Measurements from ENCODE around the gene DNAJC17. TPM values are rescaled to one million over a fixed set of nuclear protein-coding genes. Genes with fewer than 3 reads are reported as not detected.

The DNAJC17 gene
- total RNA-seq, 1 donor from 2014 or later, result 43.2 TPM

- no peak for TF ChIP-seq CTCF (conservative IDR thresholded peaks at IDR 0.05; ENCODE audit: low read depth, low read length)
- no peak for DNase-seq (ENCODE audit: low read depth)
These were observed 76.2 kb downstream of the DNAJC17 start for GRCh38 chr15:40731034-40731433.

DNA sequence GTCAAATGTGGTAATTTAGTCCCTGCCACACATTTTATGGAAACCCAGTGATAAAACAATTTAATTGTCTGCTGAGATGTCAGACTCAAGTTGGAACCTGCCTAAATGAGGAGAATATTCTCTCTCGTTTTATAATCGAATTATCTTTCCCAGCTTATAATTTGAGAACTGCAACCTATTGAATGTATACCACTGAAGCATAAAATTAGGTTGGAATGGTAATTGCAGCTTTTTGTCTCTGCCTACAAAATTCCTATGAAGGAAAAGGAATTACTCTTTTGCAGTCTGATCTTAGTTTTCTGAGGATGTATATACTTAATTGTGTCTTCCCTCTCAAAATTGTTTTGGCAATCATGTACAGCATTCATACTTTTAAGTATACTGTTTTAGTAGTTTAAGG lies 83.4 kb downstream of the DNAJC17 start:
- DNase-seq (ENCODE audit: low read depth), result no peak
- TF ChIP-seq CTCF (conservative IDR thresholded peaks at IDR 0.05; ENCODE audit: low read depth, low read length), result no peak
- H3K4me3 ChIP-seq (ENCODE audit: low read depth, low read length), result no peak overlapping the region

More at GRCh38 chr15:40731034-40731433, 76.2 kb downstream of the DNAJC17 start:
- H3K4me3 ChIP-seq (ENCODE audit: low read depth, low read length), result no peak overlapping the region

DNA sequence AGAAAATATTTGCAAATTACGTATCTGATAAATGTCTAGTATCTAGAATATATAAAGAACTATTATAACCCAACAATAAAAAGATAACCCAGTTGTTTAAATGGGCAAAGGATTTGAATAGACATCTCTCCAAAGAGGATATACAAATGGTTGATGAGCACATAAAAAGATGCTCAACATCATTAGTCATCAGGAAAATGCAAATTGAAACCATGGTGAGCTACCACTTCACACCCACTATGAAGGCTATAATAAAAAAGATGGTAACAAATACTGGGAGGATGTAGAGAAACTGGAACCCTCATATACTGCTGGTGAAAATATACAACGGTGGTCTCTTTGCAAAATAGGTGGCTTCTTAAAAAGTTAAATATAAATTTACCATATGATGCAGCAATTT lies 84.3 kb downstream of the DNAJC17 start:
- DNase-seq (ENCODE audit: low read depth), result no peak
- TF ChIP-seq CTCF (conservative IDR thresholded peaks at IDR 0.05; ENCODE audit: low read depth, low read length), result no peak
- H3K4me3 ChIP-seq (ENCODE audit: low read depth, low read length), result no peak overlapping the region

DNA sequence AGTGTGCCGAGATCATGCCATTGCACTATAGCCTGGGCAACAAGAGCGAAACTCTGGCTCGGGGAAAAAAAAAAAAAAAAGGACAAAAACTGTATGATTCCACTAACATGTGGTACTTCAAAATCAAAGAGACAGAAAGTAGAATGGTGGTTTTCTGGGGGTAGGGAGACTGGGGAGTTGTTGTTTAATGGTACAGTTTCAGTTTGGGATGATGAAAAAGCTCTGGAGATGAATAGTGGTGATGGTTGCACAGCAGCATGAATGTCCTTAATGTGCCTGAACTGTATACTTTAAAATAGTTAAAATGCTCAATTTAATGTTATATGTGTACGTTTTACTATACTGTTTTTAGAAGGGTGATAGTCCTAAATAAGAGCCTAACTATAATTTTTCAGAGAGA lies 84.9 kb downstream of the DNAJC17 start:
- TF ChIP-seq CTCF (conservative IDR thresholded peaks at IDR 0.05; ENCODE audit: low read depth, low read length), result no peak
- no peak for DNase-seq (ENCODE audit: low read depth)
- no peak overlapping the region for H3K4me3 ChIP-seq (ENCODE audit: low read depth, low read length)

DNA sequence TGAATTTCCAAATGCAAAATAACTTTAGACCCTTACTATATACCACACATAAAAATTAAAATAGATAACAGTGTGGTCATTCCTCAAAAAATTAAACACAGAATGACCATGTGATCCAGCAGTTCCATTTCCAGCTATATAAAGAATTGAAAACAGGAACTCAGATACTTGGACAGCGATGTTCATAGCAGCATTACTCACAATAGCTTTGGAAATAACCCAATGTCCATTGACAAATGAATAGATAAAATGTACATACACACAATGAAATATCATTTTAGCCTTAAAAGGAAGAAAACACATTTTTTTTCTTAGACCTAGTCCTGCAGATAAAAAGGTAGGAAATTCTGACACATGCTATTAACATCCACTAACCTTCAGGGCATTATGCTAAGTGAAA lies 85.6 kb downstream of the DNAJC17 start:
- H3K4me3 ChIP-seq (ENCODE audit: low read depth, low read length), result no peak overlapping the region
- DNase-seq (ENCODE audit: low read depth), result no peak
- TF ChIP-seq CTCF (conservative IDR thresholded peaks at IDR 0.05; ENCODE audit: low read depth, low read length), result no peak

- no peak for TF ChIP-seq CTCF (conservative IDR thresholded peaks at IDR 0.05; ENCODE audit: low read depth, low read length)
- DNase-seq (ENCODE audit: low read depth), result no peak
- H3K4me3 ChIP-seq (ENCODE audit: low read depth, low read length), result no peak overlapping the region
These were observed 91.1 kb downstream of the DNAJC17 start for GRCh38 chr15:40716165-40716564.

Other genes starting within 250 kb of the DNAJC17 start
- 19.7 and 32.8 TPM in 2 replicates for gene CCDC32, start 242.4 kb downstream of the DNAJC17 start, total RNA-seq
- gene RPUSD2, start 238.2 kb downstream of the DNAJC17 start, total RNA-seq, result 10.1 and 17.9 TPM in 2 replicates
- gene KNL1, start 213.2 kb downstream of the DNAJC17 start, total RNA-seq, result 23.9 and 31.3 TPM in 2 replicates
- gene RAD51, start 112.3 kb downstream of the DNAJC17 start, total RNA-seq, result 19.5 and 20.8 TPM in 2 replicates
- 20.6 and 25.4 TPM in 2 replicates for gene RMDN3, start 52.2 kb downstream of the DNAJC17 start, total RNA-seq
- 87.2 and 113 TPM in 2 replicates for gene GCHFR, start 43.4 kb downstream of the DNAJC17 start, total RNA-seq
- 0.63 and 2.7 TPM in 2 replicates for gene C15orf62, start 37.5 kb downstream of the DNAJC17 start, total RNA-seq
- 30.0 and 34.8 TPM in 2 replicates for gene ZFYVE19, start 384 bp downstream of the DNAJC17 start, total RNA-seq
- gene PPP1R14D, start 21.2 kb upstream of the DNAJC17 start, total RNA-seq, result not detected in 2 replicates
- 159 and 319 TPM in 2 replicates for gene SPINT1, start 36.6 kb upstream of the DNAJC17 start, total RNA-seq
- gene RHOV, start 66.8 kb upstream of the DNAJC17 start, total RNA-seq, result 1.7 and 3.1 TPM in 2 replicates
- gene VPS18, start 87.0 kb upstream of the DNAJC17 start, total RNA-seq, result 27.2 and 35.4 TPM in 2 replicates
- gene DLL4, start 121.9 kb upstream of the DNAJC17 start, total RNA-seq, result 0.07 and 0.69 TPM in 2 replicates
- 14.3 and 23.8 TPM in 2 replicates for gene CHAC1, start 146.0 kb upstream of the DNAJC17 start, total RNA-seq